Ectodermal cell (in vitro differentiated cells): Measurements from ENCODE around the gene ABCA4.

Source experiments
- H3K27ac ChIP-seq: 2 replicates; pipeline ENCODE4 v1.7.0; 2013; ENCODE audit warnings: mild to moderate bottlenecking, low read depth, low read length; ENCODE audit not compliant: insufficient read depth, poor library complexity, severe bottlenecking
- H3K27me3 ChIP-seq: 2 replicates; pipeline ENCODE4 v1.7.0; 2013; ENCODE audit warnings: mild to moderate bottlenecking, low read length; ENCODE audit not compliant: insufficient read depth, control insufficient read depth, poor library complexity, severe bottlenecking
- H3K36me3 ChIP-seq: one replicate; pipeline ENCODE4 v1.7.0; 2013; ENCODE audit warnings: low read length; ENCODE audit not compliant: control insufficient read depth, insufficient read depth
- H3K4me1 ChIP-seq: one replicate; pipeline ENCODE4 v1.7.0; 2013; ENCODE audit warnings: low read length; ENCODE audit not compliant: control insufficient read depth, insufficient read depth
- H3K4me3 ChIP-seq: 2 replicates; pipeline ENCODE4 v1.7.0; 2013; ENCODE audit warnings: low read depth, low read length, control low read depth; ENCODE audit not compliant: insufficient read depth
- H3K9me3 ChIP-seq: 2 replicates; pipeline ENCODE4 v1.7.0; 2013; ENCODE audit warnings: mild to moderate bottlenecking, low read length, moderate library complexity; ENCODE audit not compliant: control insufficient read depth
- WGBS, 2 experiments: methylation state at CpG; one replicate each; pipeline ENCODE4 v1.1.7; 2013; ENCODE audit warnings: missing lambda C conversion rate in 2 of 2; 5-methylcytosine and 5-hydroxymethylcytosine counted together

ABCA4 gene

GRCh38 chr1:94084085-94084484, 36.9 kb downstream of the ABCA4 start:
- H3K27ac ChIP-seq: no peak overlapping the region
- H3K4me3 ChIP-seq: no peak overlapping the region
- H3K9me3 ChIP-seq: no peaks in the 10 kb centered on the region
- no peaks in the 10 kb centered on the region for H3K36me3 ChIP-seq
- peaks cover 5% of the 10 kb centered on the region for H3K27me3 ChIP-seq
- H3K4me1 ChIP-seq: peaks cover 12% of the 10 kb centered on the region

DNA sequence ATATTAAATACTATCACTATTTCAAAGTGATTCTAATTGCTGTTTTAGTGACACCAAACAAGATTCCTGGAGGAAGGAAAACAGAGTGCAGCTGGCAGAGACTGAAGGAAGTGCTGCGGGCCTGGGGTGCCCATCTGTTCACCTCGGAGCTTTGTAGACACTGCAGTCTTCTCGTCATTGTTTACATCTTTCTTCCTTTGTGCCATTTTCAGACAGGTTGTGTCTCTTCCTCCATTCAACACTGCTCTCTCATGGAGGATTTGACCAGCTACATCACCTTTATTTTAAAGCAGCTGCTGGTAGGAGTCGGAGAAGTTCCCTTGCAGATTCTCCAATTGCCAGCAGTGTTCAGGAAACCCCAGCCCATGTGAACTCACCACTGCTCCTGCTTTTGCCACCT, 37.3 kb downstream of the ABCA4 start:
- Histone ChIP-seq H3K27me3 (peaks cover 5% of the 10 kb centered on the region), H3K36me3 (no peaks in the 10 kb centered on the region), H3K4me1 (peaks cover 16% of the 10 kb centered on the region), H3K4me3 (no peak overlapping the region), H3K27ac (no peak overlapping the region), H3K9me3 (no peaks in the 10 kb centered on the region)
- 83 to 90% methylated on average over 4 of the region's 4 CpGs for WGBS, 2 experiments

DNA sequence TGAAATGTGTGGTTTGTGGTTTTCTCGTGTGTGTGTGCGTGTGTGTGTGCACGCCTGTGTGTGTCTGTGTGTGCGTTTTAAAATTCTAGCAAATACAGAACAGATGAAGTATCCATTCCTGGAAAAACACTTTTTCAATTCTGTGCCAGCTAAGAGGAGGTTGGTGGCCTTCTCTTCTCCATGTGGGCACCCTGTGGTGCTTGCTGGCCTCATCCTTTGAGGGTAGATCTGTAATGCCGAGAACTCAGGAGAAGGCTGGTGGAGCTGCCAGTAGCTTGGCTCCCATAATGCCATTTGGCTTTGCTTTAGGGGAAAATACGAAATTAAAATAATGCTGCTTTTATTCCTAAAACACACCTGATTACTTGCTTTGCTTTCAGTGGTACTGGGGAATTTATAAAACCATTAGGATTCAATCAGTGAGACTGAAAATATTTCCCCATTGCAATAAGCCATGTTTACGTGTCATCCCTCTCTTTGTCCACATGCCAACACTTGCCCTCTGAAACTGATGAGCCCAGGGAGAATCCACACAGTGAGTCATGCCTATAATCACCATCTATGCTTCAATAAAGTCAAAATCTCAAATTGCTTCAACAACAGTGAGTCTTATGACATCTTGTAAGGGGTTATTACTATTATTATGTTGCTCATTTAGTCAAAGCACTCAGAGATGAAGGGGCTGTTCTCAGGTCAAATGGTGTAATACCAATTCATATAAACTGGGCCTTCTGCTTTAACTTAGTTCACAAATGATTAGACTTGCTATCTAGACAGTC, 39.2 kb downstream of the ABCA4 start:
- Histone ChIP-seq H3K27me3 (peaks cover 14% of the 10 kb centered on the region), H3K4me1 (peaks cover 19% of the 10 kb centered on the region), H3K36me3 (no peaks in the 10 kb centered on the region), H3K4me3 (no peak overlapping the region), H3K9me3 (no peaks in the 10 kb centered on the region), H3K27ac (no peak overlapping the region)
- 89 to 93% methylated on average over 7 of the region's 7 CpGs for WGBS, 2 experiments

GRCh38 chr1:94079989-94080388, 41.0 kb downstream of the ABCA4 start:
- Histone ChIP-seq H3K4me3 (no peak overlapping the region), H3K27ac (peak overlapping the region; percentile 56), H3K4me1 (peaks cover 19% of the 10 kb centered on the region), H3K36me3 (no peaks in the 10 kb centered on the region), H3K9me3 (no peaks in the 10 kb centered on the region), H3K27me3 (peaks cover 21% of the 10 kb centered on the region)
- 91 to 94% methylated on average over 3 of the region's 3 CpGs for WGBS, 2 experiments

GRCh38 chr1:94079080-94079940, 41.6 kb downstream of the ABCA4 start:
- Histone ChIP-seq H3K9me3 (no peaks in the 10 kb centered on the region), H3K36me3 (no peaks in the 10 kb centered on the region), H3K4me3 (no peak overlapping the region), H3K27ac (peak overlapping the region; percentile 56), H3K27me3 (peaks cover 25% of the 10 kb centered on the region), H3K4me1 (peaks cover 19% of the 10 kb centered on the region)
- 40 to 47% methylated on average over 6 of the region's 6 CpGs for WGBS, 2 experiments

DNA sequence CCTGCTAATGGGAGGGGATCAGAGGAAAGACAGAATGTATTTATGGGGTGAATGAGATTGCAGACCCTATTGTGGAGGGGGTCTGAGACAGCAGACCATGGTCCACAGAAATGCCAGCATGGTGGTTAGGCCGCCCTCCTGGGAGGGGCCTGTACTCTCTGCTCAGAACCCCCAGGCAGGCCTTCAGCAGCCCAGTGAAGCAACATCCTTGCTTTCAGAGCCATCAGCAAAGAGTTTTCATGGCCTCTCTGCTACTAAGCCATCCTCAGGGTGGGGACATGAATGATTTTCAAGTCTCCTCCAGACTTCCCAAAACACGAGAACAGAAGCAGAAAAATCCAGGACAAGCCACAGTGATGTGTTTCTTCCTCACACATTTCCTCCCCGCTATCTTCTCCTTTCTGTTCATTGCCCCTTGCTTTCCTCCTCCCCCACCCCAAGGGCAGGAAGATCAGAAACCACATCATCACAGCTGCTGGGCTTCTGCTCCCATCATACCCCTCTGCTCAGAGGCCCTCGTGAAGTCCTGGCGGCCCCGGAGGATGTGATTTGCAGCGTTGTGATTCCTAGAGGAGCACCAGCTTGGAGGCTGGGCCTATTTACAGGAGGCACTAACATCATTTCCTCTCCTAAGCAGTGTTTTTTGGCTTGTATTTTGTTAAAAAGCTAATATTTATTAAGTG, 48.0 kb downstream of the ABCA4 start:
- H3K4me1 ChIP-seq: peaks cover 13% of the 10 kb centered on the region
- H3K27ac ChIP-seq: no peak overlapping the region
- 92 to 94% methylated on average over 7 of the region's 7 CpGs for WGBS, 2 experiments
- peaks cover 88% of the 10 kb centered on the region for H3K27me3 ChIP-seq
- H3K4me3 ChIP-seq: no peak overlapping the region
- no peaks in the 10 kb centered on the region for H3K36me3 ChIP-seq
- H3K9me3 ChIP-seq: no peaks in the 10 kb centered on the region

- Histone ChIP-seq H3K27me3 (peaks cover 92% of the 10 kb centered on the region), H3K9me3 (no peaks in the 10 kb centered on the region), H3K27ac (no peak overlapping the region), H3K4me3 (no peak overlapping the region), H3K36me3 (no peaks in the 10 kb centered on the region), H3K4me1 (peaks cover 13% of the 10 kb centered on the region)
- 74 to 90% methylated on average over 2 of the region's 2 CpGs for WGBS, 2 experiments
Measured at GRCh38 chr1:94071976-94072375, 49.0 kb downstream of the ABCA4 start.

DNA sequence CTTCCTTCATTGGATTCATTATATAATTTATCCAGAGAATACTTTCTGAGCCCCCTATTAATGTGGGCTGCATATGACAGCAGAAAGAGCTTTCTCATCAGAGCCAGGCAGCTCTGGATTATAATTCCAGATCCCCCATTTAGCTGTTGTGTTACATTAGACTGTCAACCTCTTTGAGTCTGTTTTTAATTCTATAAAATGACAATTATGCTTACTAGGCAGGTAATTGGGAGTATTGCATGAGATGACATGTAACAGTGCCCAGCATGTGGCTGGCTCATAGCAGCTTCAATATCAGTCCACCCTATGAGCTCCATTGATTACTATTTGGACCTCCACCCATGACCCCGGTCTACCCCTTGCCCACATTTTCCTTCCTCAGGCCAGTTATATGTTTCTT, 49.6 kb downstream of the ABCA4 start:
- Histone ChIP-seq H3K4me1 (peaks cover 13% of the 10 kb centered on the region), H3K9me3 (no peaks in the 10 kb centered on the region), H3K27ac (no peak overlapping the region), H3K36me3 (no peaks in the 10 kb centered on the region), H3K27me3 (peaks cover 92% of the 10 kb centered on the region), H3K4me3 (no peak overlapping the region)
- WGBS, 2 experiments: 92 to 100% methylated on average over 1 of the region's 1 CpG

DNA sequence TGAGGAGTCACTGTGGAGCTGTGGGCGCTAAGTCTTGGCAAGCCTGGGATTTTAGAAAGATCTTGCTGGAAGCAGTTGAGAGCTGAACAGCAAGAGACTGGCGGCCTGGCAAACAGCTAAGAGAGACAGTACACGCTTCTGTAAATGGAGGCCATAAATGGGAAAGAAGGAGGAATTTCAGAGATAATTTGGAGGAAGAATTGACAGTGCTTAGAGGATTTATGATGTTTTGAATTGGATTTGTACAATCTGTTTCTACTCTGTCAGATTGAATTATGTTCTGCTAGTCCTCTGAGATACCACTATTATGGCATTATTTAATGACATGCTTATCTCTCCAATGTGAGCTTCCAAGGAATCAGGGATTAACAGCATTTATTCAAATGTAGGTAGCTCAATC, 50.1 kb downstream of the ABCA4 start:
- 93 to 97% methylated on average over 3 of the region's 3 CpGs for WGBS, 2 experiments
- H3K9me3 ChIP-seq: no peaks in the 10 kb centered on the region
- no peak overlapping the region for H3K27ac ChIP-seq
- no peak overlapping the region for H3K4me3 ChIP-seq
- H3K27me3 ChIP-seq: peaks cover 92% of the 10 kb centered on the region
- no peaks in the 10 kb centered on the region for H3K36me3 ChIP-seq
- peaks cover 13% of the 10 kb centered on the region for H3K4me1 ChIP-seq

- Histone ChIP-seq H3K27me3 (peaks cover 98% of the 10 kb centered on the region), H3K36me3 (no peaks in the 10 kb centered on the region), H3K27ac (no peak overlapping the region), H3K9me3 (no peaks in the 10 kb centered on the region), H3K4me1 (peaks cover 13% of the 10 kb centered on the region), H3K4me3 (no peak overlapping the region)
- WGBS, 2 experiments: 77 to 78% methylated on average over 2 of the region's 2 CpGs
Measured at GRCh38 chr1:94069919-94070285, 51.0 kb downstream of the ABCA4 start.
